DMS79 (cell line): ENCODE results near the gene L3MBTL1.

Source experiments
- DNase-seq: peaks from one replicate; lab custom pipeline; 2025; lab: John Stamatoyannopoulos, UW

Gene L3MBTL1

DNA sequence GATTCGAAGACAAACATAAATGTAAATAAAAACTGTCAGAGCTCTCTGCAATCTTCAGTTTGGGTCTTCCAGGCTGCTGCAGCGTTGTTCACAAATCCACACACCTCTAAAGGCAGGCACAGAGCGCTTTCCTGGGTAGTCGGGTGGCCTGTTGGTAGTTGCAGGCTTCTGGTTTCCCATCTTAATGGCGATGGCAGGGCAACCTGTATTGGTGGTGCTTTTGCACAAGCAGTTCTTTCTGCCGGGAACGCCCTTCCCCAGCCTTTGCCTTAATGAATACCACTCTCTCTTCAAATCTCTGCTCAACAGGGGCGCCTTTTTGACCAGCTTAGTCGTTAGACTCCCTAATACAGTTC, 82.5 kb downstream of the L3MBTL1 start:
- no peak for DNase-seq

DNA sequence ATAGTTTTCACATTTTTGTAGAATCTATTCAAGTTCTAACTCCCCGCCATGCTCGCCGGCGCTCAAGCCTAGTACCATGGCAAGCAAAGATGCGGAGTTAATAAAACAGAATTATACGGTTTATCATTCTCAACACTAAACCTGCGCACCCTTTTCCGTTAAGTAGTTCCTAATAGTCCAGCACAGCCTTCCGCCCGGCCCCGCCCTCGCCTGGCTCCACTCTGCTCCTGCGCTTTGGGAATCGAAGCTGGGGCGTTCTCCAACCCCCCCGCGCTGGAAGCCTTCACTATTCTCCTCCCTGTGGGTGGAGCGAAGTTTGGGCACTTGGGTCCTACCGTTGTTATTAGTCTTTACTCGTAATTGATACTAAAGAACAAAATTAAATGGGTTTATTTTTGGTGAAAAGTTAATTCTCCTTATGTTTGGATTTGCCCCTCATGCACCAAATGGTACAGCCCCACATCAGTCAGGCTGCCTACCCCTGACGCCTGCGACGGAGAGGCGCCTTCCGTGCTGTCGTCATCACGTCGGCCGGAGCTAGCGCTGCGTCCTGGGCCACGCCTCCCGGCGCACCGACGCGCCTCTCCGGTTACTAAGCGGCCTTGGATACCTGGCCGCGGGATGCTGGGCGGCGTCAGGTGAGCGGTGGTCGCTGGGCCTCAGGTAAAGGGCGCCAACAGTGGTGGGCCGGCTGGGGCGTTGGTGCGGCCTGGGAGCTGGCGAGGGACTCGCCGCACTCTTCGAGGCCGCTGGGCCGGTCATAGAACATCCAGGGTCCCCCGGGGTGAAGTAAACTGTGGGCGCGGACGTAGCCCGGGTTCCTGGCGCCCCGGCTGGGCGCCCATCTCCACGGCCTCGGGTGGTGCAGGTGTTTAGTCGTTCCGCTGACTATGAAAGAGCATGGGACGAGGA, 83.2 kb downstream of the L3MBTL1 start, which contains the start of gene IFT52:
Gene IFT52, plus strand, starts transcription at position 546 of the 912 bp plus-strand sequence. CDS start 3,762 bp downstream, outside the sequence.
- DNase-seq = peak; percentile 71
